ENCODE results near the gene GBA2.

- no peak for TF ChIP-seq CTCF (IDR thresholded peaks at IDR 0.05)
- no peak for TF ChIP-seq POLR2A (IDR thresholded peaks at IDR 0.05)
These were observed 46.3 kb downstream of the GBA2 start for GRCh38 chr9:35702696-35703095.
